ENCODE data around the gene RFX4. TPM values are rescaled to one million over a fixed set of nuclear protein-coding genes. Genes with fewer than 3 reads are reported as not detected.

The RFX4 gene
- total and polyA plus RNA-seq, 9 of the 15 experiments (the other 6 are each of a cell fraction or from before 2014, with no cell fraction given): not detected

DNA sequence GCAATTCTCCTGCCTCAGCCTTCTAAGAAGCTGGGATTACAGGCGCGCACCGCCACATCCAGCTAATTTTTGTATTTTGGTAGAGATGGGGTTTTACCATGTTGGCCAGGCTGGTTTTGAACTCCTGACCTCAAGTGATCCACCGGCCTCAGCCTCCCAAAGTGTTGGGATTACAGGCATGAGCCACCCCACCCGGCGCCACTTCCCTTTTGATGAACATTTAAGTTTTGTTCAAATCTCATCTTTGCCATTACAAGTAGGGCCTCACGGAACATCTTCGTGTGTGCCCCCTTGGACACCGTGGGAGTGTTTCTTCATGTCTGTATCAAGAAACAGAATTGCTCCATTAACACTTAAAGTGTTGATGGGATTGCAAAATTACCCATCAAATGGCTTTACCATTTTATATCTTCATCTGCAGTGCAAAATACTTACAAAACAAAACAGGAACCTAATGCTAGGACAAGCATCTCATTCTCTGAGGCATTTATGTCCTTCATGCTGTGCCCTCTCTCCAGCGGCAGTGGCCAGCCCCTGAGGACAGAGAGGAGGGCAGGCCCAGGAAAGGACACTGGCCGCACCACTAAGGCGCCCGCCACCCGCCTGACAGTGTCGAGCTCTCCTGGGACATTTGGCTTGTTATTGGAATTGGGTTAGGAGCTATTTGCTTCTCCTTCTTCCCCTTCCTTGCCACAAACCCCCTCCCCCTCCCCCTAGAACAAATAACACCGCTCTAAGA, 61.7 kb downstream of the RFX4 start:
- no TSS peak for BruUV-seq (replicated peaks)
- WGBS (ENCODE audit: insufficient coverage, low coverage, missing lambda C conversion rate): 3% methylated on average over 15 of the region's 16 CpGs

DNA sequence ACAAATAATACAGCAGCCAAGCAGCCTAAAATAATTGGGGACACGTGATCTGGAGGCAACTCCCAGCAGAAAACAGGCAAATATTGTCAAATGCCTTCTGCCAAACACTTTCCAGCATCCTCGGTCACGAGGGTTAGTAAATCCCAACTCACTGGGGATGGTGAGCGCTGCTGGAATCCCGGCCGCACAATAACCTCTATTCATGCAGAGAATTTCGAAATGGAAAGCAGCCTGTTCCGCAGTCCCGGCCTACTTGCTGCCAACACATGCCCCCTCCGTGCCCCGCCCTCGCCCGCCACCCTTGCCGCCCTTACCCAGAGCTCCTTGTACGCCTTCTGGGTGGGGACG, 62.2 kb downstream of the RFX4 start:
- no peak for FAIRE-seq
- ATAC-seq: no peak
- ChIA-PET POLR2A (no interaction called here), CTCF (ENCODE audit: low intra/inter-chr PET ratio) (no interaction called here)
- Histone ChIP-seq H3K9me1 (ENCODE audit: control insufficient read depth, insufficient read depth, low read length) (no peaks in the 10 kb centered on the region), H3K36me3 (ENCODE audit: control insufficient read depth, insufficient read depth, low read length) (no peaks in the 10 kb centered on the region), H2AFZ (ENCODE audit: low read depth, low read length) (no peak overlapping the region), H3K27ac (ENCODE audit: extremely low read depth, low read depth, low read length) (no peak overlapping the region), H3K4me2 (ENCODE audit: insufficient read depth, low read length) (no peak overlapping the region), H3K9ac (ENCODE audit: insufficient read depth in 1 of 2, low read depth in 2 of 2, low read length in 2 of 2) (no peak overlapping the region), H3K4me1 (replicated peaks in 1 of 2; ENCODE audit: control insufficient read depth in 2 of 2, insufficient read depth in 2 of 2, low read length in 2 of 2) (peaks cover 0 to 2% of the 10 kb centered on the region in 2 experiments; a peak in 1 of 5 replicates), H3K4me3 (no peak overlapping the region), H4K20me1 (replicated peaks; ENCODE audit: control insufficient read depth, insufficient read depth, low read length) (no peaks in the 10 kb centered on the region), H3K79me2 (ENCODE audit: control insufficient read depth, insufficient read depth, low read length) (no peaks in the 10 kb centered on the region), H3K27me3 (ENCODE audit: control insufficient read depth in 2 of 2, insufficient read depth in 2 of 2, low read length in 2 of 2) (peaks cover 16 to 23% of the 10 kb centered on the region in 2 experiments; a peak in 4 of 5 replicates), H3K9me3 (replicated peaks; ENCODE audit: control insufficient read depth, insufficient read depth, low read depth, low read length) (no peaks in the 10 kb centered on the region)
- 3% methylated on average over 12 of the region's 16 CpGs for WGBS (ENCODE audit: insufficient coverage, low coverage, missing lambda C conversion rate)
- intact Hi-C loops (cut with micrococcal nuclease) (no loop called here), in situ Hi-C loops (cut with MboI) (no loop called here)
- no TSS peak for BruUV-seq (replicated peaks)
- DNase-seq (ENCODE audit: extremely low read depth in 1 of 4, low spot score in 3 of 4): no peak
- TF ChIP-seq NCOR1 (IDR thresholded peaks at IDR 0.05): no peak
- TF ChIP-seq TRIM24 (IDR thresholded peaks at IDR 0.05): no peak
- TF ChIP-seq L3MBTL2 (IDR thresholded peaks at IDR 0.05): no peak
- TF ChIP-seq, protein P1, sequence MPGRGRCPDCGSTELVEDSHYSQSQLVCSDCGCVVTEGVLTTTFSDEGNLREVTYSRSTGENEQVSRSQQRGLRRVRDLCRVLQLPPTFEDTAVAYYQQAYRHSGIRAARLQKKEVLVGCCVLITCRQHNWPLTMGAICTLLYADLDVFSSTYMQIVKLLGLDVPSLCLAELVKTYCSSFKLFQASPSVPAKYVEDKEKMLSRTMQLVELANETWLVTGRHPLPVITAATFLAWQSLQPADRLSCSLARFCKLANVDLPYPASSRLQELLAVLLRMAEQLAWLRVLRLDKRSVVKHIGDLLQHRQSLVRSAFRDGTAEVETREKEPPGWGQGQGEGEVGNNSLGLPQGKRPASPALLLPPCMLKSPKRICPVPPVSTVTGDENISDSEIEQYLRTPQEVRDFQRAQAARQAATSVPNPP (IDR thresholded peaks at IDR 0.05; ENCODE audit: borderline replicate concordance, insufficient read depth, insufficient read length): no peak
- TF ChIP-seq, protein P2, sequence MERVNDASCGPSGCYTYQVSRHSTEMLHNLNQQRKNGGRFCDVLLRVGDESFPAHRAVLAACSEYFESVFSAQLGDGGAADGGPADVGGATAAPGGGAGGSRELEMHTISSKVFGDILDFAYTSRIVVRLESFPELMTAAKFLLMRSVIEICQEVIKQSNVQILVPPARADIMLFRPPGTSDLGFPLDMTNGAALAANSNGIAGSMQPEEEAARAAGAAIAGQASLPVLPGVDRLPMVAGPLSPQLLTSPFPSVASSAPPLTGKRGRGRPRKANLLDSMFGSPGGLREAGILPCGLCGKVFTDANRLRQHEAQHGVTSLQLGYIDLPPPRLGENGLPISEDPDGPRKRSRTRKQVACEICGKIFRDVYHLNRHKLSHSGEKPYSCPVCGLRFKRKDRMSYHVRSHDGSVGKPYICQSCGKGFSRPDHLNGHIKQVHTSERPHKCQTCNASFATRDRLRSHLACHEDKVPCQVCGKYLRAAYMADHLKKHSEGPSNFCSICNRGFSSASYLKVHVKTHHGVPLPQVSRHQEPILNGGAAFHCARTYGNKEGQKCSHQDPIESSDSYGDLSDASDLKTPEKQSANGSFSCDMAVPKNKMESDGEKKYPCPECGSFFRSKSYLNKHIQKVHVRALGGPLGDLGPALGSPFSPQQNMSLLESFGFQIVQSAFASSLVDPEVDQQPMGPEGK (CRISPR knock-in tag; IDR thresholded peaks at IDR 0.05; ENCODE audit: borderline replicate concordance): no peak
- no peak for TF ChIP-seq RAD21 (CRISPR knock-in tag; conservative IDR thresholded peaks at IDR 0.05 in 1 of 2, IDR thresholded peaks at IDR 0.05 in 1 of 2)
- TF ChIP-seq MTF1 (CRISPR knock-in tag; IDR thresholded peaks at IDR 0.05; ENCODE audit: borderline replicate concordance): no peak
- TF ChIP-seq, protein P3, sequence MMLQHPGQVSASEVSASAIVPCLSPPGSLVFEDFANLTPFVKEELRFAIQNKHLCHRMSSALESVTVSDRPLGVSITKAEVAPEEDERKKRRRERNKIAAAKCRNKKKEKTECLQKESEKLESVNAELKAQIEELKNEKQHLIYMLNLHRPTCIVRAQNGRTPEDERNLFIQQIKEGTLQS (IDR thresholded peaks at IDR 0.05): no peak
- TF ChIP-seq, protein P3 (CRISPR knock-in tag; conservative IDR thresholded peaks at IDR 0.05): no peak
- no peak for TF ChIP-seq MYNN (IDR thresholded peaks at IDR 0.05)
- TF ChIP-seq MYNN (CRISPR knock-in tag; IDR thresholded peaks at IDR 0.05): no peak

More for the DNA sequence above, 61.7 kb downstream of the RFX4 start:
- Histone ChIP-seq H3K27me3 (ENCODE audit: control insufficient read depth in 2 of 2, insufficient read depth in 2 of 2, low read length in 2 of 2) (peaks cover 16 to 23% of the 10 kb centered on the region in 2 experiments; a peak in 4 of 5 replicates), H2AFZ (ENCODE audit: low read depth, low read length) (no peak overlapping the region), H3K4me3 (no peak overlapping the region), H3K4me2 (ENCODE audit: insufficient read depth, low read length) (no peak overlapping the region), H3K36me3 (ENCODE audit: control insufficient read depth, insufficient read depth, low read length) (no peaks in the 10 kb centered on the region), H3K4me1 (replicated peaks in 1 of 2; ENCODE audit: control insufficient read depth in 2 of 2, insufficient read depth in 2 of 2, low read length in 2 of 2) (peaks cover 0 to 2% of the 10 kb centered on the region in 2 experiments; a peak in 1 of 5 replicates), H3K27ac (ENCODE audit: extremely low read depth, low read depth, low read length) (no peak overlapping the region), H3K79me2 (ENCODE audit: control insufficient read depth, insufficient read depth, low read length) (no peaks in the 10 kb centered on the region), H3K9ac (ENCODE audit: insufficient read depth in 1 of 2, low read depth in 2 of 2, low read length in 2 of 2) (no peak overlapping the region), H3K9me1 (ENCODE audit: control insufficient read depth, insufficient read depth, low read length) (no peaks in the 10 kb centered on the region), H4K20me1 (replicated peaks; ENCODE audit: control insufficient read depth, insufficient read depth, low read length) (no peaks in the 10 kb centered on the region), H3K9me3 (replicated peaks; ENCODE audit: control insufficient read depth, insufficient read depth, low read depth, low read length) (no peaks in the 10 kb centered on the region)
- TF ChIP-seq TCF7 (IDR thresholded peaks at IDR 0.05; ENCODE audit: borderline replicate concordance) (no peak), KHSRP (IDR thresholded peaks at IDR 0.05) (no peak), ZBED1 (IDR thresholded peaks at IDR 0.05) (no peak)
- in situ Hi-C loops (cut with MboI) (no loop called here), intact Hi-C loops (cut with micrococcal nuclease) (no loop called here)
- DNase-seq (ENCODE audit: extremely low read depth in 1 of 4, low spot score in 3 of 4): no peak
- FAIRE-seq: no peak
- ChIA-PET POLR2A (no interaction called here), CTCF (ENCODE audit: low intra/inter-chr PET ratio) (no interaction called here)
- no peak for ATAC-seq
